HG03175 (cell line): Measurements from ENCODE around the gene TAF6L.
"Not testable (repeated sequence)": the region's sequence is repeated elsewhere in the genome, so short reads cannot be mapped to it uniquely, and the experiment has no call there.

Experiments
- ATAC-seq: cut with Tn5 transposase; IDR thresholded peaks from one replicate; pipeline ENCODE4 v1.9.1; 2021; ENCODE audit warnings: mild to moderate bottlenecking, moderate library complexity; ENCODE audit not compliant: unreplicated experiment

The TAF6L gene

GRCh38 chr11:62771144-62772021, at the start of gene TAF6L:
TAF6L (plus strand) TSS chr11:62771396; CDS start chr11:62775784, 4,388 bp downstream.
- peak; percentile 75 for ATAC-seq

GRCh38 chr11:62721994-62722393, 49.2 kb upstream of the TAF6L start:
- no peak for ATAC-seq

GRCh38 chr11:62724171-62724570, 47.0 kb upstream of the TAF6L start:
- no peak for ATAC-seq

DNA sequence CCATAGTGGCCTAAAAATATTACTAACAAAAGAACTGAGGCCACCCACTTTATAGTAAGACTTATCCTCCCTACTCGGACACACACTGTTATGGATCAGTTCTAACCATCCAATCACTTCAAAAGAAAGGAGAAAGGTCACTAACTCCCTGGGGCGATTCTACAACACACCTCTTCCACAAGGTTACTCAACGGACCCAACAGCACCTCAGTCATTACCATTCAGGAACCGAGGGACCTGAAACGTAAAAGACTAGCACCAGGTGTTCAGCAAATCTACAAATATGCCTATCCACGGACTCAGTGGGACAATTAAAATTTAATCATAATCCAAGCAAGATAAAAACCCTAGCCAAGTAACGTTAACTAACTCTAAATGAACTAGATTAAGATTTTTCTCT, 45.5 kb upstream of the TAF6L start:
- ATAC-seq: no peak

- ATAC-seq: no peak
Measured at GRCh38 chr11:62726156-62726914, 44.9 kb upstream of the TAF6L start.

DNA sequence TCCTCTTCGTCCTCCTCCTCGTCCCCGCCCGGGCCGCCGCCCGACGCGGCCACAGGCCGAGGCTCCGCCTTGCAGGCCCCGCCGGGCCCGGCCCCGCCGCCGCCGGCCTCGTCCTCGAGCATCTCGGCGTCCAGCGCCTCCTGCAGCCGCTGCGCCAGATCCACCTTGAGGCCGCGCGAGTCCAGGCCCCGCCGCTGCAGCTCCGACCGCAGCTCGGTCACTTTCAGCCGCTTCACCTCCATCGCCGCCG, 44.4 kb upstream of the TAF6L start:
- ATAC-seq: no peak

- ATAC-seq: peak; percentile 78
Measured at GRCh38 chr11:62727165-62727871, 43.9 kb upstream of the TAF6L start, which contains the start of gene HNRNPUL2. HNRNPUL2 (minus strand) TSS chr11:62727457; CDS start chr11:62727156, 301 bp downstream.

- peak; percentile 57 for ATAC-seq
Measured at GRCh38 chr11:62727872-62728170, 43.4 kb upstream of the TAF6L start.

GRCh38 chr11:62728171-62728988, 42.8 kb upstream of the TAF6L start, which contains the start of gene TTC9C:
TTC9C (plus strand) TSS chr11:62728486; CDS start chr11:62728849, 363 bp downstream.
- ATAC-seq: no peak

DNA sequence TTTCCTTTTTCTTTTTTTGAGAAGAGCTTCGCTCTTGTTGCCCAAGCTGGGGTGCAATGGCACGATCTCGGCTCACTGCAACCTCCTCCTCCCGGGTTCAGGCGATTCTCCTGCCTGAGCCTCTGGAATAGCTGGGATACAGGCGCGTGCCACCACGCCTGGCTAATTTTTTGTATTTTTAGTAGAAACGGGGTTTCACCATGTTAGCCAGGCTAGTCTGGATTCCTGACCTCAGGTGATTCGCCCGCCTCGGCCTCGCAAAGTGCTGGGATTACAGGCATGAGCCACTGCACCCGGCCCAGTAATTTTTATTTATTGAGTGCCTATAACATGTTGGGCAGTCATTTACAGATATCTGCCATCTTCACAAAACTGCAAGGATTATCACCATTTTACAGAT, 41.1 kb upstream of the TAF6L start:
- not testable (repeated sequence) for ATAC-seq

DNA sequence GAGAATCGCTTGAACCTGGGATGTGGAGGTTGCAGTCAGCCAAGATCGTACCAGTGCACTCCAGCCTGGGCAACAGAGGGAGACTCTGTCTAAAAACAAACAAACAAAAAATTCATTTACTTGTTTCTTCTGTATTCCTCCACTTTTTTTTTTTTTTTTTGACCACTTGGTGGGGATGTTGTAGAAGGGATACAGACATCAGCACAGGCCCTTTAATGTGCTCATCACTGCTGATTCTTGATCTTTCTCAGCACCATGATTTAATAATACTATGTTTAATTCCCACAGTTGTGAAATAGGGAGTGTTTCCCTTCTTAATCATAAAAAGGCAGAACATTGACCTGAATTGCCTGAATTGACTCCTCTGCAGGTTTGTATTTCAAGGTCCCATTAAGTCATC, 38.4 kb upstream of the TAF6L start:
- ATAC-seq: no peak

DNA sequence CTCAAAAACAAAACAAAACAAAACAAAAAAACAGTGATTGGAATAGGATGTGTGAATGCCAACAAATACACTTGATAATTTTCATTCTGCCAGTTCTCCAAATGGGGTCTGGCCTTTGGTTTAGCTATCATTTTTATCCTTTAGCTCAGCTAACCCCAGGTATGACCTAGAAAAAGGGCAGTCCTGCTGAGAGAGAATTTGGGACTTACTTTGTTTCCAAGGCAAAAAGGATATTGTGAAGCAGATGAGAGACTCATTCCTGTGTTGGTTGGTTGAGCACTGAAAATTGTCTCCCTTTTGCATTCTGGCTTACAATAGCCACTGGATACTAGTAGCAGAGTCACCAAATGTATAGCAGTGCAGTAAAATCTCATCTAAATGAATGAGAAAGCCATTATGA, 34.0 kb upstream of the TAF6L start:
- no peak for ATAC-seq

DNA sequence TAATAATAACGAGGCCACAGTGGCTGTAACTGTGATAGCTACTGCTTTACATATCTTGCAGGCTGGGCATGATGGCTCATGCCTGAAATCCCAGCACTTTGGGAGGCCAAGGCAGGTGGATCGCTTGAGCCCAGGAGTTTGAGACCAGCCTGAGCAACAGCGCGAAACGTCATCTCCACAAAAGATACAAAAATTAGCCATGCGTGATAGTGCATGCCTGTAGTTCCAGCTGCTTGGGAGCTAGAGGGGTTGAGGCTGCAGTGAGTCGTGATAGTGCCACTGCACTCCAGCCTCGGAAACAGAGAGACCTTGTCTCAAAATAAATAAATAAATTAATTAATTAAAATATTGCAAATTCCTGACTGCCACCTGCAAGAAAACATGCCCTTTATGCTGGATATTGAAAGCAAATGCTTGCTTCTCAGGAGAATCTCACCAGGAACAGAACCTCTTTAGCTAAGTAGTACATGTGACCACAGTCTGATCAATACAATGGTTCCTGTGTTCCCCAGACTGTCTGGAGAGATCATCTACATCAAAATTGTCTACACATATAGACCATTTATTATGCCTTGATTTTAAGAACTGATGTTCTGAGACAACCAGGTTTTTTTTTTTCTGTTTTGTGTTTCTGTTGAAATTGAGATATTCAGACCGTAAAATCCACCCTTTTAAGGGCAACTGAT, 23.6 kb upstream of the TAF6L start:
- no peak for ATAC-seq

DNA sequence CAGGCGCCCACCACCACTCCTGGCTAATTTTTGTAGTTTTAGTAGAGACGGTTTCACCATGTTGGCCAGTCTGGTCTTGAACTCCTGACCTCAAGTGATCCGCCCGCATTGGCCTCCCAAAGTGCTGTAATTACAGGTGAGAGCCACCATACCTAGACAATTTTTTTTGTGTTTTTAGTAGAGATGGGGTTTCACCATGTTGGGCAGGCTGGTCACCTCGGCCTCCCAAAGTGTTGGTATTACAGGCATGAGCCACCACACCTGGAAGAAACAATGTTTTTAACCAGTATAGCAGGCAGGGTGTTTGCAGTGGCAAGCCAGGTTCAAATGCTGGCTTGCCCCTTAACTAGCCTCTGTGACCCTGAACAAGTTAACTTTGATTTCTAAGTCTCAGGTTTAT, 21.3 kb upstream of the TAF6L start:
- not testable (repeated sequence) for ATAC-seq

- ATAC-seq: no peak
Measured at GRCh38 chr11:62752177-62752785, 18.9 kb upstream of the TAF6L start.

DNA sequence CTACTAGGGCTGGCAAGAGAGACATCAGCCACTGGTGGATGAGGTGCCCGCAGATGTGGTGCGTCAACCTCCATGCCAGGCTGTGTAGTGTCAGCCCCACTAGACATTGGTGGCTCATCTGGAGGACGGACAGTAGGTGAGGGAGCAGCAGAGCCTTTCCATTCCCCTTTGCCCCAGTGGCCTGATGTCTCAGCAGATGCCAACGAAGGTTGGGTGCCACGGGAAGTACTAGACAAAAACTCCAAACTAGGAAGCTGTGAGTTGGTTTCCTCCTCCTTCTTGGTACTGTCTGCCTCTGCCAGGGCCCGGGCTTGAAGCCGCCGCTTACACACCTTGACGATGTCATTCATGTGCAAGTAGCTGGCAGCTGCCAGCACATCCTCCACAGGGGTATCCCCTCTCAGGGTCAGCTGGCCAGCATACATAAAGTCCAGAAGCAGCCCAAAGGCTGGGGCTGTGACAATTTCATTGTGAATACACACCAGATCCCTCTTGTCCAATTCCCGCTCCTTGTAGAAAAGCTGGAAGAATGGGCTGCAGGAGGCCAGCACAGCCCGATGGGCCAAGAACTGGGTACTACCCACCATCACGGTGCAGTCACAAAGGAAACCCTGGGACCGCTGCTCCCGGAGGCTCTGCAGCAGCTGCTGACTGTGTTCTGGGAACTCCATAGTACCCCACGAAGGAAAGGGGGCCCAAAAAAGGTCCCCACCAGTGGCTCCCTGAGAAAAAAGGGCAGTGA, 18.0 kb upstream of the TAF6L start:
- no peak for ATAC-seq

- ATAC-seq: peak; percentile 94
Measured at GRCh38 chr11:62753736-62754603, 17.2 kb upstream of the TAF6L start, which contains the start of gene ZBTB3. ZBTB3 (minus strand) TSS chr11:62754160; CDS start chr11:62753664, 496 bp downstream.

DNA sequence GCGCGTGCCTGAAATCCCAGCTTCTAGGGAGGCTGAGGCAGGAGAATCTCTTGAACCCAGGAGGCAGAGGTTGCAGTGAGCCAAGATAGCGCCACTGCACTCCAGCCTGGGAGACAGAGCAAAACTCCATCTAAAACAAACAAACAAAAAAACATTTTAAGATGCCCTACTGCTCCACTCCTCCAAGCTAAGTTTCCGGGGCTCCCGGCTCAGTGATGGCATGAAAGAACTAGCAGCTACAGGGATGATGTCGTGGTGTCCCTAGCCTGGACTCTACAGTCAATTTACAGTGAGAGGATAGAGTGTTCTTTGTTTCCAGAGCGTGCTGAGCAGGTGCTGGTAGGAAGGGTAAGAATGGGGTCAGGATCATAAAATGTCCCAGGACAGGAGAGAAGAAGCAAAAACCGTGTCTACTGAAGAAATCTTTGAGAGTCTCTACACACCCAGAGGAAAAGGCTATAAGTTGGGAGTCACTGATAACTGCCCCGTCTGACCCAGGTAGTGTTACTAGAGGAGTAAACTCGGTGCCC, 16.0 kb upstream of the TAF6L start:
- ATAC-seq: no peak
